MM.1S (cell line): ENCODE data around the gene CAPN8.

Source experiments
- DNase-seq: peaks from one replicate; pipeline ENCODE4 v3.0.0-alpha.2; 2015
- H2AFZ ChIP-seq: fragments of 300-600 bp; sonication (generic); 2 replicates; pipeline ENCODE4 v1.6.0; 2016; ENCODE audit warnings: antibody characterized with exemption, low read length
- H3F3A ChIP-seq: fragments of 300-600 bp; sonication (generic); 2 replicates; pipeline ENCODE4 v1.6.1; 2016; ENCODE audit warnings: mild to moderate bottlenecking, antibody characterized with exemption, low read length, moderate library complexity, mixed read lengths; ENCODE audit not compliant: insufficient read depth
- H3K27ac ChIP-seq: fragments of 300-600 bp; sonication (generic); 2 replicates; pipeline ENCODE4 v1.5.1; 2016; ENCODE audit warnings: mild to moderate bottlenecking, low read length
- H3K27me3 ChIP-seq: fragments of 300-600 bp; sonication (generic); replicated peaks from 2 replicates; pipeline ENCODE4 v1.6.0; 2016; ENCODE audit warnings: low read length; ENCODE audit not compliant: insufficient read depth
- H3K36me3 ChIP-seq: fragments of 300-600 bp; sonication (generic); replicated peaks from 2 replicates; pipeline ENCODE4 v1.6.1; 2016; ENCODE audit warnings: mild to moderate bottlenecking, low read length, mixed read lengths; ENCODE audit not compliant: insufficient read depth
- H3K4me1 ChIP-seq: fragments of 300-600 bp; sonication (generic); 2 replicates; pipeline ENCODE4 v1.6.1; 2016; ENCODE audit warnings: low read length, mixed read lengths
- H3K4me2 ChIP-seq: fragments of 300-600 bp; sonication (generic); 2 replicates; pipeline ENCODE4 v1.6.0; 2016; ENCODE audit warnings: low read depth, low read length
- H3K4me3 ChIP-seq: fragments of 300-600 bp; sonication (generic); 2 replicates; pipeline ENCODE4 v1.5.1; 2016; ENCODE audit warnings: low read length, mixed read lengths
- H3K79me2 ChIP-seq: fragments of 300-600 bp; sonication (generic); 2 replicates; pipeline ENCODE4 v1.6.1; 2016; ENCODE audit warnings: mixed run types, low read length, mixed read lengths
- H3K9ac ChIP-seq: fragments of 300-600 bp; sonication (generic); 2 replicates; pipeline ENCODE4 v1.6.1; 2016; ENCODE audit warnings: low read length, mixed read lengths
- H3K9me2 ChIP-seq: fragments of 300-600 bp; sonication (generic); replicated peaks from 2 replicates; pipeline ENCODE4 v1.6.1; 2016; ENCODE audit warnings: mild to moderate bottlenecking, low read length, mixed read lengths; ENCODE audit not compliant: insufficient read depth
- H3K9me3 ChIP-seq: fragments of 300-600 bp; sonication (generic); replicated peaks from 2 replicates; pipeline ENCODE4 v1.6.1; 2016; ENCODE audit warnings: mild to moderate bottlenecking, low read length, mixed read lengths; ENCODE audit not compliant: insufficient read depth
- H4K20me1 ChIP-seq: fragments of 300-600 bp; sonication (generic); 2 replicates; pipeline ENCODE4 v1.6.1; 2016; ENCODE audit warnings: mild to moderate bottlenecking, low read length, moderate library complexity, mixed read lengths; ENCODE audit not compliant: insufficient read depth
- CTCF ChIP-seq: fragments of 300-600 bp; sonication (generic); IDR thresholded peaks from 2 replicates; pipeline ENCODE4 v1.5.1; 2016; ENCODE audit warnings: antibody characterized with exemption, low read length, mixed read lengths
- EZH2 ChIP-seq: fragments of 300-600 bp; sonication (generic); optimal IDR thresholded peaks from 2 replicates; pipeline ENCODE3; 2017; ENCODE audit warnings: low read depth, mild to moderate bottlenecking, antibody characterized with exemption, low read length, mixed read lengths
- EZH2phosphoT487 ChIP-seq: fragments of 300-600 bp; sonication (generic); IDR thresholded peaks from 2 replicates; pipeline ENCODE4 v1.6.1; 2018; ENCODE audit warnings: antibody characterized with exemption, low read length

The CAPN8 gene

GRCh38 chr1:223713546-223714420 lies 48.3 kb upstream of the CAPN8 start:
- no peaks in the 10 kb centered on the region for H3K9me3 ChIP-seq
- H3K36me3 ChIP-seq: no peaks in the 10 kb centered on the region; the same call in 1 of the 2 replicates
- peak overlapping the region; percentile 1; the same call in 1 of the 2 replicates for H3K27ac ChIP-seq
- TF ChIP-seq EZH2phosphoT487 (no peak), EZH2 (no peak), CTCF (no peak)
- DNase-seq: no peak
- H2AFZ ChIP-seq: no peak overlapping the region
- H3K9me2 ChIP-seq: no peaks in the 10 kb centered on the region
- H3K4me1 ChIP-seq: peaks cover 56% of the 10 kb centered on the region
- H3K9ac ChIP-seq: peak overlapping the region; percentile 79; the same call in 1 of the 2 replicates
- peaks cover 42% of the 10 kb centered on the region for H3F3A ChIP-seq
- no peaks in the 10 kb centered on the region for H4K20me1 ChIP-seq
- peaks cover 35% of the 10 kb centered on the region for H3K79me2 ChIP-seq
- H3K4me2 ChIP-seq: peak overlapping the region; percentile 75
- H3K4me3 ChIP-seq: peak overlapping the region; percentile 88
- no peaks in the 10 kb centered on the region for H3K27me3 ChIP-seq

- TF ChIP-seq CTCF (no peak), EZH2 (no peak), EZH2phosphoT487 (no peak)
- Histone ChIP-seq H3K4me1 (peaks cover 56% of the 10 kb centered on the region), H3K4me3 (peak overlapping the region; percentile 88), H3K36me3 (no peaks in the 10 kb centered on the region; the same call in 1 of the 2 replicates), H3K9ac (peak overlapping the region; percentile 79), H3K79me2 (peaks cover 34% of the 10 kb centered on the region), H3K27me3 (no peaks in the 10 kb centered on the region), H3K9me2 (no peaks in the 10 kb centered on the region), H3K27ac (no peak overlapping the region), H4K20me1 (no peaks in the 10 kb centered on the region), H3K4me2 (peak overlapping the region; percentile 75), H2AFZ (peak overlapping the region; percentile 90), H3F3A (peaks cover 42% of the 10 kb centered on the region), H3K9me3 (no peaks in the 10 kb centered on the region)
- DNase-seq: no peak
Observed at GRCh38 chr1:223712850-223713474, 47.5 kb upstream of the CAPN8 start.

- no peaks in the 10 kb centered on the region for H3K27me3 ChIP-seq
- peaks cover 28% of the 10 kb centered on the region for H3K79me2 ChIP-seq
- no peaks in the 10 kb centered on the region for H3K36me3 ChIP-seq
- H3K9me3 ChIP-seq: no peaks in the 10 kb centered on the region
- DNase-seq: peak; percentile 76
- peak within 1 kb of the TSS; percentile 88 for H3K4me3 ChIP-seq
- H2AFZ ChIP-seq: peak within 1 kb of the TSS; percentile 90
- H3K9me2 ChIP-seq: no peaks in the 10 kb centered on the region
- no peak within 1 kb of the TSS for H3K27ac ChIP-seq
- no peaks in the 10 kb centered on the region for H4K20me1 ChIP-seq
- H3K4me2 ChIP-seq: peak within 1 kb of the TSS; percentile 76
- peak within 1 kb of the TSS; percentile 79 for H3K9ac ChIP-seq
- TF ChIP-seq CTCF (peak; percentile 55), EZH2 (no peak)
- H3K4me1 ChIP-seq: peaks cover 52% of the 10 kb centered on the region
- H3F3A ChIP-seq: peaks cover 42% of the 10 kb centered on the region
Observed at GRCh38 chr1:223712194-223712849, 46.8 kb upstream of the CAPN8 start, which contains the start of gene CAPN2. TSS of gene CAPN2 (plus strand) at chr1:223712539. CDS start at chr1:223712641, 102 bp downstream.
